ENCODE data around the gene ARL14.
A peak's percentile ranks its signal among the peaks of the same experiment; 100 is the strongest.

Gene ARL14

DNA sequence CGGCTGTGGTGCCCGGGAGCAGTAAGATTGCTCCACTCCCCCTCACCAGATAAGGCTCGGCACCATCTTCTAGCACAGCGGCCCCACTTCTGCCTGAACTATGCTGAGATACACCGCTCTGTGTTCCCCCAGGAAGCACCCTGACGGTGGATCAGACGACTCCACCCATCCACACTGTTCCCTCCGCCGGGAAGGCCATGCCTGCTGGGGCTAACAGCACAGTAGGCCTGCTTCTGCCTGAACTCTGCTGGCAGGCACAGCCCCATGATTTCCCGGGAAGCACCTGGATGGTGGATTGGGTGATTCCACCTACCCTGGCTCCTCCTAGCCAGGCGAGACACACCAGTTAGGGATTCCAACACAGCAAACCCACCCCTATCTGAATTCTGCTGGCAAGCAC, 42.8 kb downstream of the ARL14 start:
- no peaks in the 10 kb centered on the region for H4K20me1 ChIP-seq (ENCODE audit: insufficient read depth)
- no peak overlapping the region for H3K9ac ChIP-seq
- no peaks in the 10 kb centered on the region for H3K4me1 ChIP-seq (ENCODE audit: low read depth, poor library complexity, severe bottlenecking)
- H3K36me3 ChIP-seq (ENCODE audit: insufficient read depth) = no peaks in the 10 kb centered on the region
- TF ChIP-seq, protein P1, sequence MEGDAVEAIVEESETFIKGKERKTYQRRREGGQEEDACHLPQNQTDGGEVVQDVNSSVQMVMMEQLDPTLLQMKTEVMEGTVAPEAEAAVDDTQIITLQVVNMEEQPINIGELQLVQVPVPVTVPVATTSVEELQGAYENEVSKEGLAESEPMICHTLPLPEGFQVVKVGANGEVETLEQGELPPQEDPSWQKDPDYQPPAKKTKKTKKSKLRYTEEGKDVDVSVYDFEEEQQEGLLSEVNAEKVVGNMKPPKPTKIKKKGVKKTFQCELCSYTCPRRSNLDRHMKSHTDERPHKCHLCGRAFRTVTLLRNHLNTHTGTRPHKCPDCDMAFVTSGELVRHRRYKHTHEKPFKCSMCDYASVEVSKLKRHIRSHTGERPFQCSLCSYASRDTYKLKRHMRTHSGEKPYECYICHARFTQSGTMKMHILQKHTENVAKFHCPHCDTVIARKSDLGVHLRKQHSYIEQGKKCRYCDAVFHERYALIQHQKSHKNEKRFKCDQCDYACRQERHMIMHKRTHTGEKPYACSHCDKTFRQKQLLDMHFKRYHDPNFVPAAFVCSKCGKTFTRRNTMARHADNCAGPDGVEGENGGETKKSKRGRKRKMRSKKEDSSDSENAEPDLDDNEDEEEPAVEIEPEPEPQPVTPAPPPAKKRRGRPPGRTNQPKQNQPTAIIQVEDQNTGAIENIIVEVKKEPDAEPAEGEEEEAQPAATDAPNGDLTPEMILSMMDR (conservative IDR thresholded peaks at IDR 0.05; ENCODE audit: low read depth, low read length) = no peak
- H3K4me3 ChIP-seq (IDR thresholded peaks at IDR 0.05; ENCODE audit: insufficient read depth, low read depth, low read length) = no peak overlapping the region
- no peak overlapping the region for H2AFZ ChIP-seq (ENCODE audit: low read depth)
- no peak overlapping the region for H3K4me2 ChIP-seq
- H3K27me3 ChIP-seq (ENCODE audit: insufficient read depth, low read depth) = no peaks in the 10 kb centered on the region
- H3K79me2 ChIP-seq (ENCODE audit: insufficient read depth, low read depth) = no peaks in the 10 kb centered on the region
- H3K27ac ChIP-seq = no peak overlapping the region

DNA sequence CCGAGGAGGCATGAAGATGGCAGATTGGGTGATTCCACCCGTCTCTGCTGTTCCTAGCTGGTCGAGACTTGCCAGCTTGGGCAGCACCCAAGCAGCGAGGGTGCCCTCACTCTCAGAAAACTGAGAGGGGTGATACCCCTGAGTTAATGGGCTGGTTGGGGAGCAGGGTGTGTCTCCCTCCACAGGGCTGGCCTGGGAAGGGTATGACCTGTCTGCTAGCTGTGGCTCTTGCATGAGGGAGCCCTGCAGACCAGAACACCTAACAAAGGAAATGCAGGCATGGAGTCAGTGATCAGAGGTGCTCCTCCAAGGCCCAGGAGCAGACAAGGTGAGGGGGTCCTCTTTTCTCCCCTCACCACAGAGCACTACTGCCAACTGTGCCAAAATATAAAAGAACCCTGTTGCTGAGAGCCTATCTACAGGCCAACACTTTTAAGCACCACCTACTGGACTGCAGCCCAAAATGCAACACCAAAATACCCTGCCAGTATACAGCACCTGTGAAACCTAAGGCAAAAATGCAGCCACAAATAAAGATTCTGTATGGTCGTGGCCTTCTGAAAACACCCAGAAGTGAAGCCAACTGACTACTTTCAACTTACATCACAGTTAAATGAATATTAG, 43.3 kb downstream of the ARL14 start:
- H3K4me1 ChIP-seq (ENCODE audit: low read depth, poor library complexity, severe bottlenecking) = no peaks in the 10 kb centered on the region
- H3K36me3 ChIP-seq (ENCODE audit: insufficient read depth) = no peaks in the 10 kb centered on the region
- no peak overlapping the region for H3K27ac ChIP-seq
- no peak overlapping the region for H2AFZ ChIP-seq (ENCODE audit: low read depth)
- H3K27me3 ChIP-seq (ENCODE audit: insufficient read depth, low read depth) = no peaks in the 10 kb centered on the region
- H3K9ac ChIP-seq = no peak overlapping the region
- H3K4me3 ChIP-seq (IDR thresholded peaks at IDR 0.05; ENCODE audit: insufficient read depth, low read depth, low read length) = no peak overlapping the region
- TF ChIP-seq, protein P1 (conservative IDR thresholded peaks at IDR 0.05; ENCODE audit: low read depth, low read length) = peak; percentile 62
- H4K20me1 ChIP-seq (ENCODE audit: insufficient read depth) = no peaks in the 10 kb centered on the region
- no peak overlapping the region for H3K4me2 ChIP-seq
- H3K79me2 ChIP-seq (ENCODE audit: insufficient read depth, low read depth) = no peaks in the 10 kb centered on the region

DNA sequence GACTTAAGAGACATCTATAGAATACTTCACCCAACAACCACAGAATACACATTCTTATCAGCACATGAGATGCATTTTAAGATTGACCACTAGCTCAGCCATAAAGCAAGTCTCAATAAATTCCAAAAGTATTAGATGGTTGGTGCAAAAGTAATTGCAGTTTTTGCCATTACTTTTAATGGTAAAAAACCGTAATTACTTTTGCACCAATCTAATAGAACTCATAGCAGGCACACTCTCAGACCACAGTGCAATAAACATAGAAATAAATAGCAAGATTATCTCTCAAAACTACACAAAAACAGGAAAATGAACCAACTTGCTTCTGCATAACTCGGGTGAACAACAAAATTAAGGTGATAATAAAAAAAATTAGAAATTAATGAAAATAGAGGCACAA, 45.4 kb downstream of the ARL14 start:
- Histone ChIP-seq H2AFZ (ENCODE audit: low read depth) (no peak overlapping the region), H3K36me3 (ENCODE audit: insufficient read depth) (no peaks in the 10 kb centered on the region), H3K4me2 (no peak overlapping the region), H3K9ac (no peak overlapping the region), H3K4me1 (ENCODE audit: low read depth, poor library complexity, severe bottlenecking) (no peaks in the 10 kb centered on the region), H3K79me2 (ENCODE audit: insufficient read depth, low read depth) (no peaks in the 10 kb centered on the region), H3K4me3 (IDR thresholded peaks at IDR 0.05; ENCODE audit: insufficient read depth, low read depth, low read length) (no peak overlapping the region), H3K27me3 (ENCODE audit: insufficient read depth, low read depth) (no peaks in the 10 kb centered on the region), H4K20me1 (ENCODE audit: insufficient read depth) (no peaks in the 10 kb centered on the region), H3K27ac (no peak overlapping the region)
- TF ChIP-seq, protein P1 (conservative IDR thresholded peaks at IDR 0.05; ENCODE audit: low read depth, low read length) = no peak

DNA sequence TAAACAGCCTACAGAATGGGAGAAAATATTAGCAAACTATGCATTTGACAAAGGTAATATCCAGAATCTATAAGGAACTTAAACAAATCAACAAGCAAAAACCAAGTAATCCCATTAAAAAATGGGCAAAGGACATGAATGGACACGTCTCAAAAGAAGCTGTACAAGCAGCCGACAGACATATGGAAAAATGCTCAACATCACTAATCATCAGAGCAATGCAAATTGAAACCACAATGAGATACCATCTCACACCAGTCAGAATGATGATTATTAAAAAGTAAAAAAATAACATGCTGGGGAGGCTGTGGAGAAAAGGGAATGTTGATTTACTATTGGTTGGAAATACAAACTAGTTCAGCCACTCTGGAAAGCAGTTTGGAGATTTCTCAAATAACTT, 48.4 kb downstream of the ARL14 start:
- H3K27me3 ChIP-seq (ENCODE audit: insufficient read depth, low read depth) = no peaks in the 10 kb centered on the region
- H4K20me1 ChIP-seq (ENCODE audit: insufficient read depth) = no peaks in the 10 kb centered on the region

More for the DNA sequence above, 48.4 kb downstream of the ARL14 start:
- Histone ChIP-seq H3K36me3 (ENCODE audit: insufficient read depth) (no peaks in the 10 kb centered on the region), H3K4me2 (no peak overlapping the region), H3K4me3 (IDR thresholded peaks at IDR 0.05; ENCODE audit: insufficient read depth, low read depth, low read length) (no peak overlapping the region), H3K9ac (no peak overlapping the region), H3K4me1 (ENCODE audit: low read depth, poor library complexity, severe bottlenecking) (no peaks in the 10 kb centered on the region), H3K27ac (no peak overlapping the region), H2AFZ (ENCODE audit: low read depth) (no peak overlapping the region), H3K79me2 (ENCODE audit: insufficient read depth, low read depth) (no peaks in the 10 kb centered on the region)
- TF ChIP-seq, protein P1 (conservative IDR thresholded peaks at IDR 0.05; ENCODE audit: low read depth, low read length) = no peak

Data from KMS-11 (cell line).